ENCODE measurements around the gene TMEM18. TPM values are rescaled to one million over a fixed set of nuclear protein-coding genes. Genes with fewer than 3 reads are reported as not detected.

TMEM18 gene
- total and polyA plus RNA-seq, 2 experiments from 2014 or later, result 9.9 to 37.7 TPM

GRCh38 chr2:625415-626333, 51.5 kb downstream of the TMEM18 start:
- no peak overlapping the region for H3K9ac ChIP-seq
- no peak for TF ChIP-seq EZH2 (IDR thresholded peaks at IDR 0.05; ENCODE audit: insufficient read depth, poor library complexity, severe bottlenecking)
- TF ChIP-seq EZH2phosphoT487 (IDR thresholded peaks at IDR 0.05; ENCODE audit: insufficient read depth, low read depth), result no peak
- H3K4me2 ChIP-seq (ENCODE audit: unreplicated experiment), result no peak overlapping the region
- H3K27me3 ChIP-seq (replicated peaks; ENCODE audit: insufficient read depth), result no peaks in the 10 kb centered on the region
- no peaks in the 10 kb centered on the region for H3K79me2 ChIP-seq (ENCODE audit: insufficient read depth)
- 37 to 38% methylated on average over 12 of the region's 12 CpGs for WGBS, 2 experiments (ENCODE audit: low coverage in 1 of 2, low lambda C conversion rate in 2 of 2, missing lambda C conversion rate in 2 of 2)
- no peaks in the 10 kb centered on the region for H3K9me2 ChIP-seq (ENCODE audit: insufficient read depth)
- H4K20me1 ChIP-seq (ENCODE audit: insufficient read depth), result no peaks in the 10 kb centered on the region
- no peaks in the 10 kb centered on the region for H3F3A ChIP-seq (ENCODE audit: insufficient read depth)
- H3K27ac ChIP-seq, result no peak overlapping the region
- no peaks in the 10 kb centered on the region for H3K36me3 ChIP-seq (ENCODE audit: low read depth)
- DNase-seq, result no peak
- no peaks in the 10 kb centered on the region for H3K9me3 ChIP-seq (ENCODE audit: low read depth)
- in situ Hi-C loops (cut with MboI), result no loop called here
- no peak overlapping the region for H2AFZ ChIP-seq
- no peak overlapping the region for H3K4me3 ChIP-seq
- H3K4me1 ChIP-seq (ENCODE audit: insufficient read depth), result no peaks in the 10 kb centered on the region

GRCh38 chr2:624551-625347, 52.5 kb downstream of the TMEM18 start:
- in situ Hi-C loops (cut with MboI), result no loop called here
- Histone ChIP-seq H3F3A (ENCODE audit: insufficient read depth) (no peaks in the 10 kb centered on the region), H3K9me3 (ENCODE audit: low read depth) (no peaks in the 10 kb centered on the region), H3K4me3 (no peak overlapping the region), H4K20me1 (ENCODE audit: insufficient read depth) (no peaks in the 10 kb centered on the region), H3K4me1 (ENCODE audit: insufficient read depth) (no peaks in the 10 kb centered on the region), H3K9ac (no peak overlapping the region), H3K27me3 (replicated peaks; ENCODE audit: insufficient read depth) (no peaks in the 10 kb centered on the region), H3K4me2 (ENCODE audit: unreplicated experiment) (no peak overlapping the region), H3K9me2 (ENCODE audit: insufficient read depth) (no peaks in the 10 kb centered on the region), H3K79me2 (ENCODE audit: insufficient read depth) (no peaks in the 10 kb centered on the region), H2AFZ (no peak overlapping the region), H3K27ac (no peak overlapping the region), H3K36me3 (ENCODE audit: low read depth) (no peaks in the 10 kb centered on the region)
- DNase-seq, result no peak
- 38 to 39% methylated on average over 11 of the region's 11 CpGs for WGBS, 2 experiments (ENCODE audit: low coverage in 1 of 2, low lambda C conversion rate in 2 of 2, missing lambda C conversion rate in 2 of 2)
- TF ChIP-seq EZH2phosphoT487 (IDR thresholded peaks at IDR 0.05; ENCODE audit: insufficient read depth, low read depth) (no peak), EZH2 (IDR thresholded peaks at IDR 0.05; ENCODE audit: insufficient read depth, poor library complexity, severe bottlenecking) (no peak)

GRCh38 chr2:624096-624495, 53.1 kb downstream of the TMEM18 start:
- H3K36me3 ChIP-seq (ENCODE audit: low read depth), result no peaks in the 10 kb centered on the region
- H3K4me2 ChIP-seq (ENCODE audit: unreplicated experiment), result no peak overlapping the region
- no peak overlapping the region for H3K27ac ChIP-seq
- H3F3A ChIP-seq (ENCODE audit: insufficient read depth), result no peaks in the 10 kb centered on the region
- in situ Hi-C loops (cut with MboI), result no loop called here
- 56 to 59% methylated on average over 10 of the region's 10 CpGs for WGBS, 2 experiments (ENCODE audit: low coverage in 1 of 2, low lambda C conversion rate in 2 of 2, missing lambda C conversion rate in 2 of 2)
- no peak overlapping the region for H2AFZ ChIP-seq
- H3K79me2 ChIP-seq (ENCODE audit: insufficient read depth), result no peaks in the 10 kb centered on the region
- no peak overlapping the region for H3K4me3 ChIP-seq
- H3K9me2 ChIP-seq (ENCODE audit: insufficient read depth), result no peaks in the 10 kb centered on the region
- no peaks in the 10 kb centered on the region for H3K27me3 ChIP-seq (replicated peaks; ENCODE audit: insufficient read depth)
- DNase-seq, result no peak
- no peaks in the 10 kb centered on the region for H3K4me1 ChIP-seq (ENCODE audit: insufficient read depth)
- H3K9me3 ChIP-seq (ENCODE audit: low read depth), result no peaks in the 10 kb centered on the region
- TF ChIP-seq EZH2phosphoT487 (IDR thresholded peaks at IDR 0.05; ENCODE audit: insufficient read depth, low read depth) (no peak), EZH2 (IDR thresholded peaks at IDR 0.05; ENCODE audit: insufficient read depth, poor library complexity, severe bottlenecking) (no peak)
- no peak overlapping the region for H3K9ac ChIP-seq
- no peaks in the 10 kb centered on the region for H4K20me1 ChIP-seq (ENCODE audit: insufficient read depth)

- Histone ChIP-seq H3K4me2 (ENCODE audit: unreplicated experiment) (no peak overlapping the region), H3K27ac (no peak overlapping the region), H3K79me2 (ENCODE audit: insufficient read depth) (no peaks in the 10 kb centered on the region), H3K36me3 (ENCODE audit: low read depth) (no peaks in the 10 kb centered on the region), H2AFZ (no peak overlapping the region), H3K27me3 (replicated peaks; ENCODE audit: insufficient read depth) (no peaks in the 10 kb centered on the region), H3F3A (ENCODE audit: insufficient read depth) (no peaks in the 10 kb centered on the region), H3K9me3 (ENCODE audit: low read depth) (no peaks in the 10 kb centered on the region), H3K9ac (no peak overlapping the region), H3K9me2 (ENCODE audit: insufficient read depth) (no peaks in the 10 kb centered on the region), H3K4me1 (ENCODE audit: insufficient read depth) (no peaks in the 10 kb centered on the region), H3K4me3 (no peak overlapping the region), H4K20me1 (ENCODE audit: insufficient read depth) (no peaks in the 10 kb centered on the region)
- no peak for TF ChIP-seq EZH2 (IDR thresholded peaks at IDR 0.05; ENCODE audit: insufficient read depth, poor library complexity, severe bottlenecking)
- TF ChIP-seq EZH2phosphoT487 (IDR thresholded peaks at IDR 0.05; ENCODE audit: insufficient read depth, low read depth), result no peak
- in situ Hi-C loops (cut with MboI), result no loop called here
- 54 to 59% methylated on average over 13 of the region's 13 CpGs for WGBS, 2 experiments (ENCODE audit: low coverage in 1 of 2, low lambda C conversion rate in 2 of 2, missing lambda C conversion rate in 2 of 2)
- no peak for DNase-seq
Observed at GRCh38 chr2:623130-623922, 53.9 kb downstream of the TMEM18 start.
